Fibroblast of skin of left biceps (primary cell): Measurements from ENCODE around the gene CD226.
A peak's percentile ranks its signal among the peaks of the same experiment; 100 is the strongest.
"Not testable (repeated sequence)": the region's sequence is repeated elsewhere in the genome, so short reads cannot be mapped to it uniquely, and the experiment has no call there.

Experiments used
- DNase-seq, 2 experiments: peaks; one replicate each; pipeline ENCODE4 v3.0.0-alpha.2; 2013; ENCODE audit warnings: low read depth in 2 of 2

Gene CD226

DNA sequence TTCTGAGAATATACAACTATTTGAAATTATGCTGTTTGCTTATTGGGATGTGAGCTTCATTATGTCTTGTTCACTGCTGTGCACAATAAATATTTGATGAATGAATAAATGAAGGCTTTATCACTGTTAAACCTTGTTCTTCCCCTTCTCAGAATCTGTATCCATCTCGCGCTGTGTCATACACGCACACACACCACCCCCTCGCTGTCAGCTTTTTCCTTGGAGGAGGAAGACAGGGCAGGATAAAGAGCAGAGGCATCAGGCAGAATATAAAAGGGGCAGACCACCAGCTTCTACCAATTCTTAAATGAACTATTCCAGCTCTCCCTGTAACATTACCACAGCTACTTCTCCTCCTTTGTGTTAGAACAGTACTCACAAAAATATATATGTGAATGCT lies 75.0 kb downstream of the CD226 start:
- DNase-seq = no peak

DNA sequence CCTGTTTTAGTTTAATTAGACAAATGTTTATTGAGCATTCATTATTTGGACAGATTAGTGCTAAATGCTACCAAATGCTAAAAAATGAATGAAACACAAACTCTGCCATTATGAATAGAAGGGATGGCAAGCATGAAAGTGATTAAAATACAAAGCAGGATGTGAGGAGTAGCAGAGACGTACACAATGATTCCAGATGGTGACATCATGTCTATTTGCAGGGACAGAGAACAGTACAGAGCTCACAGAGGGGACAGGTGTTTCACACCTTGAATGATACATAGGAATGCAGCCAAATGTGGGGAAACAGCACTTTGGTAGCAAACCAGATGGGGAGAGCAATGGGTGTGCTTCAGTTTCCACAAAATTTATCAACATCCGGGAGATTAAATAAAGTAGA lies 76.3 kb downstream of the CD226 start:
- no peak for DNase-seq

DNA sequence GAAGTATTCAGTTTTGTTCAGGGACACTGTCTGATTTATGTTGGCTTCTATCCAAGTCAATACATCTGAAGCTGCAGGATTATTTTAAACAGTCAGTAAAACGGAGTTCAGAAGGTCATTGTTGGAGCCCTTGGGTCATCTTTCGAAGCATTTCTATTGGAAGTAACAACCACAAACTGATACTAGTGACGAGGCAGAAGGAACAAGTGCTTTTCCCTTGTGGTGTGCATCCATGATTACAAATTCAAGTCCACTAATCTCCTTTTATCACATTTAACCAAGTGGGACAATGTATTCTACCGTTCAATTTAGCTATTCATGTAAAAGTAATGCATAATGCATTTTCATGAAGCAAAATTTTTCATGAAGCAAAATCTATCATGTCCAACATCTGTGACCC lies 76.9 kb downstream of the CD226 start:
- DNase-seq = no peak

DNA sequence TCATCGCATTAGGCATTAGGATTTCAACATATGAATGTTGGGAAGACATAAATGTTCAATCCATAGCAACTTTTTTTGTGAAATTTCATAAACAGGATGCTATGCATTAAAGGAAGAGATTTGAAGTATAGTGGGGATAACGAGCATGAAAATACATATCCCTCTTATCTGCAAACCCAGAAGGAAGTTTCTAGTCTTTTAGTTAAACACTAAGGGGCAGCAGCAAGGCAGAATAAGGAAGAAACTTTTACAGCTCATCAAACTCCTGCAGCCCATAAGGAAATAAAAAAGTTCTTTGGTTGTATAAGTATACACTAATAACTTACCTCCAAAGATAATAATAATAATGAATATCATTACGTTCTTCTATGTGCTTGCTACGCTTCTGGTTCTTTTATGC lies 81.5 kb downstream of the CD226 start:
- no peak for DNase-seq

DNA sequence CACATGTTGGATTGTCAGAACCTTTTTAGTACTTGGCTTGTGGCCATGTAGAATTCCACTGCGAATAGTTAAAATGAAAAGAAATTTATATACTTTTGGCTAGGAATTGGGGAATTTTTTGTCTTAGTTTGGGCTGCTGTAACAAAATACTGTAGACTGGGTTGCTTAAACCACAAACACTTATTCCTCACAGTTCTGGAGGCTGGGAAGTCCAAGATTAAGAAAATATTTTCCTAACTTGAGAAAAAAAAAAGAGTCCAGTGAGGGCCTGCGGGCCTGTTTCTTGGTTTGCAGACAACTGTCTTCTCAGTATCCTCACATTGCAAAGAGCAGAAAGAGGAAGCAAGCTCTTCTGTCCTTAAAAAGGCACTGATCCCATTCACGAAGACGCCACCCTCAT lies 81.9 kb downstream of the CD226 start:
- DNase-seq = peak; percentile 34 to 37

DNA sequence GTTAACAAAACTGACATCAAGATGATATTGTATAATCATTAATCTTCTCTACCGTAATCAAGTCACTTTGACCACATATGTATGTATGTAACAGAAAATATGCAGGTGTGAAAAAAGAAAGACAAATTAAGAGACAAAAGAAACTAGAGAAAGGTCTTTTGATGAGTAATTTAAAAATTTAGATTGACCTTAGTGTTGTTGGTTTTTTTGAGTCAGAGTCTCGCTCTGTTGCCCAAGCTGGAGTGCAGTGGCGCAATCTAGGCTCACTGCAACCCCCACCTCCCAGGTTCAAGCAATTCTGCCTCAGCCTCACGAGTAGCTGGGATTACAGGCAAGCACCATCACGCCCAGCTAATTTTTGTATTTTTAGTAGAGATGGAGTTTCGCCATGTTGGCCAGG lies 82.9 kb downstream of the CD226 start:
- DNase-seq = not testable (repeated sequence)

DNA sequence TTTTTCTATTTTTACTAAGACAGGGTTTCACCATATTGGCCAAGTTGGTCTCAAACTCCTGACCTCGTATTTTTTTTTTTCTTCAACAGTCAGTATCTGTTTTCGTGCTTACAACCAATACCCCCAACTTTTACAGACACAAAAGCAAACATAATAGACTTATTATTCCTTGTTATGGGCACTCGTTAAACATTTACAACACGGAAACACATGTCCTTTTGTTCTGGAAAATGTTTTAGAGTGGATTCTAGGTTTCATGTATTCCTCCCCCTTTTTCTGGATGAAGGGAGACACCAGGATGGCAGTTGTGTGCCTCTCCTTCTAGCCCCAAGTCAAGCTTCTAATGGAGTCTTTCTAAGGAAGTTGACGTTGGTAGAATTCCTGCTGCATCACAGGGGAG lies 88.8 kb downstream of the CD226 start:
- no peak for DNase-seq

DNA sequence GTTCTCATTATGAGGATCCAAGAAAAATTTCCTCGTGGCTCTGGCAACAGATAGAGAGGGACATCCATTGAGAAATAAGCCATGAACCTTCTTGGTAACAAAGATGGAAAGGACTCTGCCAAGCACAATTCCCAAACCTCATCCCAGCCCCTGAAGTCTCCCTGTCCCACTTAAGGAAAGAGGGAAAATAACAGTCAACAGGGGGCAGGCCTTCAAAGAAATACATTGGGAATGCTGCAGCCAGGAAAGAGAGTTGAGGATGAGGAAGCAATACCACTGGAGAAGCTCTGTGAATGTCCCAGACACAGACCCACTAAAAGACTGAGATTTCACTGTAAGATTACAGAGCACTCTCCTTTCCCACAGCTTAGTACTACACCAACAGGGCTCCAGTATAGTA lies 93.2 kb downstream of the CD226 start:
- DNase-seq = no peak

DNA sequence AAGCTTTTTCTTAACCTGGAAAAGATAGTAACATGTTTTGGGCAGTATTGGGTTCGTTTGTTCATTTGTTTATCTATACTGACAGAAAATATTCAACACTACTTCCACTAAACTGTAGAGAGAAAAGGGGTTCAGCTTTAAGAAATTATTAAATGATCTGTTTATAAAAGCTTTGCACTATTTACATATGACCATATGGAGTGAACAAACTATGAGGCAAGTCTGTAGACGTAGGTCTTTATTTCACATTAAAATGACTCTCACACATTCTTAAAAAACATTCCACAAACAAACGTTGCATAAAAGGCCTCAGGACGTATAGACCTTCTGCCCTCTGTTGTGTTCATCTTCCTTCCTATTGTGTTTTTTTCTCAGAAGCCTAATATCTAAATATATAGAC lies 94.6 kb downstream of the CD226 start:
- DNase-seq = no peak

DNA sequence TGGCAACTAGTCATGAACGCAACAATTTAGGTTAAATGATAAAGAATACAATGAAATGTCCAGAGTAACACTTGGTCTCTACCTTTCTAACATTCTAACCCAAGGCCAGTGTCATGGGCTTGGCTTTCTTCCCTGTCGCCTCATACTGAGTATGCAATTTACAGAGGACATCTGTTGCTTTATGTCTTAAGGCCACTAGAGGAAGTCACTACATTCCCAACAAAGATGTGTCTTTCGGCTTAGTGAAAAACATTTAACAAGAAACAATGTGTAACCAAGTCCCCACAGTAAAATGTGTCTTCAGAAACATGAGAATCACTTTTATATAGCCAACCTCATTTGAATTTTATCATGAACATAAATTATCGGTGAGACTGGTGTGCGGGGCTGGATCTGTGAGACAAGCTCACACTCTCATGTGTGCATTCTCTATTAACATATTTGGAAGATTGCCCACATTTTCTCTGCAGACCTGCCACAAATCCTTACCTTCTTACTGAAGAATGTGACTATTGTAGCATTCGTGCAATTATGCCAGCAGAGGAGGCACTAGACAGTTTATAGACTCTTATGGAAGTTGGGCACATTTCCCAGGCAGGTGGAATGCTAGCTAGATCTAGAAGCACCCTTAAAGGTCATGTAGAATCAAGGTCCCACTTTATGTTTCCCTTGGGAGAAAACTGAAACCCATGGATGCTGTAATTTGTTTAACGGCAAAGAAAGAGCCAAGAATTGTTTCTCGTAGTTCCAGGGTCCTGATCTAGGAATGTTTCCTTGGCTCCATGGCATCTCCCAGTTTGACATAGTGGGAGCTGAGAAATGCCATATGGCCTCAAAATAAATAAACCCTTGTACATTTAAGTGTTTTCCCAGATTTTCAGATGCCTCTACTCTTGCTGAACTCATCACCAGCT lies 101.8 kb downstream of the CD226 start:
- DNase-seq = no peak

DNA sequence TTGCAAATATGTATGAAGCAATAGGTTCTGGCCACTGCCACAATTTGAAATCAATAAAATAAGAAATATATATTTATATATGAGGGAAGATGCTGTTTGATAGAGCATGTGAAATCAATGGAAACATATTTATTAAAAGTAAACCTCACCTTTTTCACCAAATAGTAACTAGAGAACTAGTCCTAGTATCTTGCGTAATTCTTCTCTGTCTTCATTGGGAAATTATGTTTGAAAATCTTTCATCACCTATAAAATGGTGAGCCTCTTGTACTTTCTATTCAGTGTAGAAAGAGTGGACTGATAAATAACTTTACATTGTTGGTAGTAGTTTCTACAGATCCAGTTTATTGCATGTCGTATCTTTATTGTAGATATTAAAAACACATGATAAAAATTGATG lies 103.0 kb downstream of the CD226 start:
- no peak for DNase-seq

DNA sequence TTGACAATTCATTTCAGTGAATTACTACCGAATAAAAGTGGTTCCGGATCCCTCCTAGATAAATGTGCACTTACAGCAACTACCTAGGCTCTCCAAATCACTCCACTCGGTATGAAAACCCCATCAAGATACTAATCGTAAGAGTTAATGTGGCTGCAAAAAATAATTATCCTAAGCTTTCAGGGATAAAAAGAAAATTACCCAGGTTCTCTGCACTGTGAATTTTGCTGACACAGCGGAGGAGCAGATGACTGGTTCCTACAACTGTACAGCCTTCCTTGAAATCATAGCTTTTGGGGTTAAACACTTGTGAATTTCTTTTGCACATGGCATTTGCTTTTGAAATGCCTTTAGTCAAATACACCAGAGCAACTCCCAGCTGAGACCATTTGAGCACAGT lies 104.7 kb downstream of the CD226 start:
- no peak for DNase-seq

DNA sequence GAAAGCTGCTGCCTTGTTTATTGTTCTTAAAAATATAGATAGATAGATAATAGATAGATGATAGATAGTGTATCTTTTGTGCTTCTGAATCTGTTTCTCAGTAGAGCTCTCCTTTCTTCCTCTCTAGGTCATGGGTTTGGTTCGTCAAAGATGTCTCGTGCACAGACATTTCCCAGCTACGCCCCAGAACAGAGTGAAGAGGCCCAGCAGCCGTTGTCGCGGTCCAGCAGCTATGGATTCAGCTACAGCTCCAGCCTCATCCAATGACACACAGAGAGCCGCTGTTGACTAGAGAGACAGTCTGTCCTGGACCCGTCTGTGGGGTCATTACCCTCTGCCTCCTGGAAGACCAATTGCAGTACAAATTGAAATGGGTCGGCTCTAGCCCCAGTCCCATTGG lies 106.6 kb downstream of the CD226 start:
- no peak for DNase-seq

DNA sequence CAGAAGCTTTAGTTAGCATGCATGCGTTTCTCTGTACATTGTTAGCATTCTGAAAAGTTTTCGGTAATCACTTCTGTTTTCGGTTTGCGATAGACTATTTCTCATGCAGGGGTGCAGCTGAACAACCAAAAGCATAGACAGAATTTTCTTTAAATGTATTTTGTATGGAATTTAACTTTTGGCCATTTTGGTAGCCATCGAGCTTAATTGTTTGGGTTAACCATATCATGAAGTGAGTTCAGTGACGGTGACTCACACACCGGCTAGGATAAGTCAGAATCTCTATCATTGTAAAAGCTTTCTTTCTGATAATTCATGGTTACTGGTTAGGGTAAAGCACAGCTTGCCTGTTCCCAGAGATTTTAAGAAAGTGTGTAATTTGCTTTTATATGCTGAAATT lies 107.2 kb downstream of the CD226 start:
- no peak for DNase-seq

DNA sequence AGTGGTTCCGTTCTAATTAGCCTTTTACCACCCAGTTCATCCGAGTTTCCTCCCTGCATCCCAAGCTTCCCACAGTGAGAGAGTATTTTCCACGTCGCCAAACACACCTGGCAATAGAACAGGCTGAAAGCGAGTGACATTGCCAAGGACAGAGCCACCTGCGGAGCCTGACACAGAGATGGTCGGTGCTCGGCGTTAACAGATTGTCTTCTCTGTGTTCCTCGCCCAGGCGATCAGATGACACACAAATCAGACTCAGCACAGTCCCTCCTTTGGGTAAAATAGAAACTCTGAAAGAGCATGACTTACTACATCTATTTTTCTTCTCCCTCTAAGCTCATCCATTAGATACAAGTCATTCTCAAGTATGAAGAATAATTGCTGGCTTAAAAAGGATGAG lies 107.7 kb downstream of the CD226 start:
- no peak for DNase-seq

DNA sequence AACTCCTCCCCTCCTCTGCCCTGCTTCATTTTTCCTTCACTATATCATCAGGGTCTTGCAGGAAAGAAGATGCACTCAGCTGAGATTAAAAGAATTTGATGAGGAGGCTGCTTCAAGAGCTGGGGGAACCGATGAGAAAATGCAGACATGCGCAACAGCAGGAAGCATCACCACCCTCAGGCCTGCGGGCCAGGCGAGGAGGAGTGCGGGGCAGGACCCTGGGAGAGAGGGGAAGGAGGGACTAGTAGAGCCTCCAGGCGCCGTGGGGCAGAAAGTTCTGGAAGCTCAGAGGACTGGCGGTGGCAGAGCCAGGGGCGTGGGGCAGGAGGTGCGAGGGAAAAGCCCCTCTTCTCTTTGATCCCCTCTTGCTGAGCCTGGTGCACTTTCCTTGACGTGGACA lies 108.2 kb downstream of the CD226 start:
- DNase-seq = no peak

DNA sequence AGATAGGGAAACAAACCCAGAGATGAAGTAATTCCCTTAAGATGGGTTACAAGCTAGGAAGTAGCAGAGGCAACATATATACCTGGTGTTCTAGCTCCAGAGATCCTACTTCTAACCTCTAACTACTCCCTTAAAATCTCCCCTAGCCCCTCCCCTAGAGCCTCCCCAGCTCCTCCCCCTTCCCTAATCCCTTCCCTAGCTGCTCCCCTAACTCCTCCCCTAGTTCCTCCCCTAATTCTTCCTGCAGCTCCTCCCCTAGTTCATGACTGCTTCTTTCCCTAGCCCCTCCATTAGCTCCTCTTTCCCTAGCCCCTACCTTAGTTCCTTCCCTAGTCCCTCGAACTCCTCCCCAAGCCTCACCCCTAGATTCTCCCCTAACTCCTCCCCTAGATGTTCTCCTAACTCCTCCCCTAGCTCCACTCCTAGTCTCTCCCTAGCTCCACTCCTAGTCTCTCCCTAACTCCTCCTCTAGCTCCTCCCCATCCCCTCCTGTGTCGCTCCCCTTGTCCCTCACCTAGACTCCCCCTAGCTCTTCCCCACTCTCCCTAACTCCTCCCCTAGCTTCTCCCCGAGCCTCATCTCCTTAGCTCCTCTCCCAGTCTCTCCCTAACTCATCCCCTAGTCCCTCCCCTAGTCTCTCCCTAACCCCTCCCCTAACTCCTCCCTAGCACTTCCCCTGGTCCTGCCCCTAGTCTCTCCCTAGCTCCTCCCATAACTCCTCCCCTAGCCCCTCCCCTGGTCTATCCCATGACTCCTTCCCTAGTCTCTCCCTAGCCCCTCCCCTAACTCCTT lies 108.9 kb downstream of the CD226 start:
- DNase-seq = no peak

DNA sequence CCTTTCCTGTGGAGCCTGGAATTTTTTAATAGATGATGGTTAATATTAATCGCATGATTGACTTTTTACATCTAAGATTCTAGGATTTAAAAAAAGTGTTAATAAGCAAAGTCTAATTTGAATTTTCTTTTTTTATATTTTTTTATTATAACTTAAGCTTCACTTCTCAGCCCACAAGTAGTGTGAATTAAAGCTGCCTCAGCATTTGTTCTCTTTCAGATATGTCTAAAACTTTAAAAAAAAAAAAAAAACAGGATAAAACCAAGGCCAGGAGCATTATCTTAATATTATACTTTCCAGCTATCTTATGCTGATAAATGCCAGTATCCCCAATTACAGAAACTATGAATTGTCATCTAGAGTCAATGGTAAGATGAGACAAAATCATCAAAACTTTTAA lies 109.7 kb downstream of the CD226 start:
- no peak for DNase-seq

DNA sequence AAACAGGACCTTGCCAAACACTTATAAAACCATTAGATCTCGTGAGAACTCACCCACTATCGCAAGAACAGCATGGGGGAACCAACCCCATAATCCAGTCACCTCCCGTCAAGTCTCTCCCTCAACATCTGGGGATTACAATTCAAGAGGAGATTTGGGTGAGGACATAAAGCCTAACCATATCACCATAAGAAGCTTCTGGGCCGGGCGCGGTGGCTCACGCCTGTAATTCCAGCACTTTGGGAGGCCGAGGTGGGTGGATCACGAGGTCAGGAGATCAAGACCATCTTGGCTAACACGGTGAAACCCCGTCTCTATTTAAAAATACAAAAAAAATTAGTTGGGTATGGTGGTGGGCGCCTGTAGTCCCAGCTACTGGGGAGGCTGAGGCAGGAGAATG lies 112.7 kb downstream of the CD226 start:
- DNase-seq = not testable (repeated sequence)

DNA sequence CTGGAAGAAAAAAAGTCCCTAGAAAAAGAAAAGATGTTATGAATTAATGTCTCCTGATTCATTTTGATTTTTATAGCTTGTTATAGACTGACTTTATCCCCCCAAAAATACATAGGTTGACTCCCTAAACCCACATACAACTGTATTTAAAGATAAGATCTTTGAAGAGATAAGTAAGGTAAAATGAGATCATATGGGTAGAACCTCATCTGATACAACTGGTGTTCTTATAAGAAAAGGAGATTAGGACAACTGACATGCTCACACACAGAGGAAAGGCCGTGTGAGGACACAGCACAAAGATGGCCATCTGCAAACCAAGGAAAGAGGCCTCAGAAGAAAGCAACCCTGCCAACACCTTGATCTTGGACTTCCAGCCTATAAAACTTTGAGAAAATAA lies 117.5 kb downstream of the CD226 start:
- DNase-seq = no peak

DNA sequence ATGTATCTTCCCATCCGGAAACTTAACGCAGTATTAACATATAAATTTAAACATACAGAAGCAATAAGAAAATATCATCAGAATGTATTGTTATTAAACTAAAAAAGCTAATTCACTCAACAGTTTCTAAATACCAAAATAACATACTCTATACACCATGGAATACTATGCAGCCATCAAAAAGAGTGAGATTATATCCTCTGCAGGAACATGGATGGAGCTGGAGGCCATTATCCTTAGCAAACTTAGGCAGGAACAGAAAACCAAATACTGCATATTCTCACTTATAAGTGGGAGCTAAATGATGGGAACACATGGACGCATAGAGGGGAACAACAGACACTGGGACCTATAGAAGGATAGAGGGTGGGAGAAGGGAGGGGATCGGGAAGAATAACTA lies 127.1 kb downstream of the CD226 start:
- no peak for DNase-seq

DNA sequence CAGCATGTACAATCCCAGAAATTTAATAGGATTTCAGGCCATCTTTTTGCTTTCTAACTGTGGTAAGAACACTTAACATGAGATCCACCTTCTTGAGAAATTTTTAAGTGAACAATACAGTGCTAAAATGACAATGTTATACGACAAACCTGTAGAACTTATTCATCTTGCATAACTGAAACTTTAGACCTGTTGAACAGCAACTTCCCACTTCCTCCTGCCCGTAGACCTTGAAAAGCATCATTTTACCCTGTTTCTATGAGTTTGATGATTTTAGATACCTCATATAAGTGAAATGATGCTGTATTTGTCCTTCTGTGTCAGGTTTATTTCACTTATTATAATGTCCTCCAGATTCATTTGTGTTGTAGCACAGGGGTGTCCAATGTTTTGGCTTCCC lies 128.2 kb downstream of the CD226 start:
- DNase-seq = no peak

DNA sequence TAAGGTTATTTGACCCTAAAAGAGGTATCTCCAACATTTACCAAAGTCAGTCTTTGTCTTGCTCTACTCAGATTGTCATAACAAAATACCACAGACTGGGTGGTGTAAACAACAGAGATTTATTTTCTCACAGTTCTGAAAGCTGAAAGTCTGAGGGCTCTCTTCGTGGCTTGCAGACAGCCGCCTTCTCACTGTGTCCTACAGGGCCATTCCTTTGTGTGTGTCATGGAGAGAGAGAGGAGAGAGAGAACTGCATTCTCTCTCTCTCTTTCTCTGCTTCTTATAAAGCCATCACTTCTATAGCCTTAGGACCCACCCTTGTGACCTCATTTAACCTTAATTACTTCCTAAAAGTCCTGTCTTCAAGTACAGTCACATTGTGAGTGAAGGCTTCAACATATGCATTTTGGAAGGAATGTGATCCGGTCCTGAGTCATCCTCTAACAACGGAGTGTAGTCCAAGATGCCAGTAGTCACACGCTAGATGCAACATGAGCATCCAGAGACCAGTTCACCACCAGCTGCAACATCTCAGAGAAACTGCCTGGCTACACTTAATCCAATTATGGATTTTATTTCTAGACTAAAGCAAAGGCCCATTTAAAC lies 130.2 kb downstream of the CD226 start:
- peak; percentile 64 to 66 for DNase-seq
